ENCODE measurements around the gene AKAP8L. TPM values are rescaled to one million over a fixed set of nuclear protein-coding genes. Genes with fewer than 3 reads are reported as not detected.

The AKAP8L gene
- total RNA-seq, 1 experiment from 2014 or later, result 231 TPM

DNA sequence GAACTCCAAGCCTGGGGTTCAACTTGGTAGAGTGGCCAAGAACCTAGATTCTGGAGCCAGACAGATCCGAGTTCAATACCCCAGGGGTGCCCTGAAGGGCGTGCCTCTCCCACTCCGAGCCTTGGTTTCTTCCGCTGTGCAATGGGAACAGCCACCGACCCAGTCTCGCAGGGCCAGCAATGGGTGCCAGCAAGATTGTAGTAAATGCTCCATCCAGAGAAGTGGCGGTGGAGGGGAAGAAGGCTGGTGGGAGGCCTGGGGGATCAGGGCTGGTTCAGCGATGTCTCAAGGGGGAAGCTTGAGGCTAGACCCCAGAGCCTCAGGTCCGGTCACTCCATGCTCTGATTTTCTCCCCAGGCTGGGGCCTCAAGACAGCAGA, 26.4 kb upstream of the AKAP8L start (continued):
- TF ChIP-seq, protein P1, sequence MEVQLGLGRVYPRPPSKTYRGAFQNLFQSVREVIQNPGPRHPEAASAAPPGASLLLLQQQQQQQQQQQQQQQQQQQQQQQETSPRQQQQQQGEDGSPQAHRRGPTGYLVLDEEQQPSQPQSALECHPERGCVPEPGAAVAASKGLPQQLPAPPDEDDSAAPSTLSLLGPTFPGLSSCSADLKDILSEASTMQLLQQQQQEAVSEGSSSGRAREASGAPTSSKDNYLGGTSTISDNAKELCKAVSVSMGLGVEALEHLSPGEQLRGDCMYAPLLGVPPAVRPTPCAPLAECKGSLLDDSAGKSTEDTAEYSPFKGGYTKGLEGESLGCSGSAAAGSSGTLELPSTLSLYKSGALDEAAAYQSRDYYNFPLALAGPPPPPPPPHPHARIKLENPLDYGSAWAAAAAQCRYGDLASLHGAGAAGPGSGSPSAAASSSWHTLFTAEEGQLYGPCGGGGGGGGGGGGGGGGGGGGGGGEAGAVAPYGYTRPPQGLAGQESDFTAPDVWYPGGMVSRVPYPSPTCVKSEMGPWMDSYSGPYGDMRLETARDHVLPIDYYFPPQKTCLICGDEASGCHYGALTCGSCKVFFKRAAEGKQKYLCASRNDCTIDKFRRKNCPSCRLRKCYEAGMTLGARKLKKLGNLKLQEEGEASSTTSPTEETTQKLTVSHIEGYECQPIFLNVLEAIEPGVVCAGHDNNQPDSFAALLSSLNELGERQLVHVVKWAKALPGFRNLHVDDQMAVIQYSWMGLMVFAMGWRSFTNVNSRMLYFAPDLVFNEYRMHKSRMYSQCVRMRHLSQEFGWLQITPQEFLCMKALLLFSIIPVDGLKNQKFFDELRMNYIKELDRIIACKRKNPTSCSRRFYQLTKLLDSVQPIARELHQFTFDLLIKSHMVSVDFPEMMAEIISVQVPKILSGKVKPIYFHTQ (CRISPR knock-in tag; IDR thresholded peaks at IDR 0.05), result no peak
- no peak for TF ChIP-seq FOXP1 (CRISPR knock-in tag; IDR thresholded peaks at IDR 0.05; ENCODE audit: borderline replicate concordance)
- TF ChIP-seq EMX1 (CRISPR knock-in tag; IDR thresholded peaks at IDR 0.05), result no peak

DNA sequence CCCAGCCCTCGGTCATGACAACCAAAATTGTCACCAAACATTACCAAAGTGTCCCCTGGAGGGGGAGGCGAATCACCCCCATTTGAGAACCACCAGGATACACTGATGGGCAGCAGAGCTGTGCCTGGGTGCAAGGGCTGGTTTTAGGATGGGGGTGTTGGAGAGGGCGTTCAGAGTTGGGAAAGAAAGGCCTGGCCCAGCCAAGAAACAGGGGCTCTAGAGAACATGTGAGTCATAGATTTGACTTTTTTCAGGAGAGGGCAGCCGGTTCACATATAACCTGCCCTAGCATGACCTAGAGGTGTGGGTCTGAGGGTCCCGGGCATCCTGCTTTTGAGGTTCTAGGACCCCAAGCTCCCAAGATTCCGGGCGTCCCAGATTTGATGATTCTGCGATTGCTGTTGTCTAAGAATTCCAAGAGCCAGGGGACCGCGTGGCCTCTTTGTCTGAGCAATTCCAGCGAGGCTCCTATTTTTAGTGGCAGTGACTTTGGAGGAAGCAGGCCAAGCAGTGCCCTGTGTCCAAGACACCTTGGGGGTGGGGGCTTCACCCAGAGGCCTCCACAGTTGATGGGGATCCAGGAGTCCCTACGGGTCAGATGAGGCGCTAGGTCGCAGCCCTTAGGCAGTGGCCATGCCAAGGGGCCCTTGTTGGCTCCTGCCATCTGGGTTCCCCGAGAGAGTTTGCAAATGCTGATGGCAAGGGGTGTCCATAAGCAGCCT, 25.9 kb upstream of the AKAP8L start:
- no peak for DNase-seq (ENCODE audit: low spot score)
- no peak overlapping the region for H3K27ac Mint-ChIP-seq
- peaks cover 7% of the 10 kb centered on the region; the same call in 1 of the 2 replicates for H3K27me3 Mint-ChIP-seq (ENCODE audit: low read depth)
- TF ChIP-seq, protein P2, sequence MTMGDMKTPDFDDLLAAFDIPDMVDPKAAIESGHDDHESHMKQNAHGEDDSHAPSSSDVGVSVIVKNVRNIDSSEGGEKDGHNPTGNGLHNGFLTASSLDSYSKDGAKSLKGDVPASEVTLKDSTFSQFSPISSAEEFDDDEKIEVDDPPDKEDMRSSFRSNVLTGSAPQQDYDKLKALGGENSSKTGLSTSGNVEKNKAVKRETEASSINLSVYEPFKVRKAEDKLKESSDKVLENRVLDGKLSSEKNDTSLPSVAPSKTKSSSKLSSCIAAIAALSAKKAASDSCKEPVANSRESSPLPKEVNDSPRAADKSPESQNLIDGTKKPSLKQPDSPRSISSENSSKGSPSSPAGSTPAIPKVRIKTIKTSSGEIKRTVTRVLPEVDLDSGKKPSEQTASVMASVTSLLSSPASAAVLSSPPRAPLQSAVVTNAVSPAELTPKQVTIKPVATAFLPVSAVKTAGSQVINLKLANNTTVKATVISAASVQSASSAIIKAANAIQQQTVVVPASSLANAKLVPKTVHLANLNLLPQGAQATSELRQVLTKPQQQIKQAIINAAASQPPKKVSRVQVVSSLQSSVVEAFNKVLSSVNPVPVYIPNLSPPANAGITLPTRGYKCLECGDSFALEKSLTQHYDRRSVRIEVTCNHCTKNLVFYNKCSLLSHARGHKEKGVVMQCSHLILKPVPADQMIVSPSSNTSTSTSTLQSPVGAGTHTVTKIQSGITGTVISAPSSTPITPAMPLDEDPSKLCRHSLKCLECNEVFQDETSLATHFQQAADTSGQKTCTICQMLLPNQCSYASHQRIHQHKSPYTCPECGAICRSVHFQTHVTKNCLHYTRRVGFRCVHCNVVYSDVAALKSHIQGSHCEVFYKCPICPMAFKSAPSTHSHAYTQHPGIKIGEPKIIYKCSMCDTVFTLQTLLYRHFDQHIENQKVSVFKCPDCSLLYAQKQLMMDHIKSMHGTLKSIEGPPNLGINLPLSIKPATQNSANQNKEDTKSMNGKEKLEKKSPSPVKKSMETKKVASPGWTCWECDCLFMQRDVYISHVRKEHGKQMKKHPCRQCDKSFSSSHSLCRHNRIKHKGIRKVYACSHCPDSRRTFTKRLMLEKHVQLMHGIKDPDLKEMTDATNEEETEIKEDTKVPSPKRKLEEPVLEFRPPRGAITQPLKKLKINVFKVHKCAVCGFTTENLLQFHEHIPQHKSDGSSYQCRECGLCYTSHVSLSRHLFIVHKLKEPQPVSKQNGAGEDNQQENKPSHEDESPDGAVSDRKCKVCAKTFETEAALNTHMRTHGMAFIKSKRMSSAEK (CRISPR knock-in tag; IDR thresholded peaks at IDR 0.05; ENCODE audit: borderline replicate concordance), result no peak
- TF ChIP-seq FOXP1 (CRISPR knock-in tag; IDR thresholded peaks at IDR 0.05; ENCODE audit: borderline replicate concordance) (no peak), MXD4 (CRISPR knock-in tag; IDR thresholded peaks at IDR 0.05; ENCODE audit: borderline replicate concordance) (no peak), ATF3 (CRISPR knock-in tag; conservative IDR thresholded peaks at IDR 0.05) (no peak), ESRRA (CRISPR knock-in tag; IDR thresholded peaks at IDR 0.05; ENCODE audit: borderline replicate concordance) (no peak), ZNF232 (CRISPR knock-in tag; IDR thresholded peaks at IDR 0.05) (no peak), IRF2 (CRISPR knock-in tag; IDR thresholded peaks at IDR 0.05; ENCODE audit: borderline replicate concordance, low read depth) (no peak), ELF4 (CRISPR knock-in tag; IDR thresholded peaks at IDR 0.05; ENCODE audit: low read depth) (no peak)
- TF ChIP-seq, protein P3, sequence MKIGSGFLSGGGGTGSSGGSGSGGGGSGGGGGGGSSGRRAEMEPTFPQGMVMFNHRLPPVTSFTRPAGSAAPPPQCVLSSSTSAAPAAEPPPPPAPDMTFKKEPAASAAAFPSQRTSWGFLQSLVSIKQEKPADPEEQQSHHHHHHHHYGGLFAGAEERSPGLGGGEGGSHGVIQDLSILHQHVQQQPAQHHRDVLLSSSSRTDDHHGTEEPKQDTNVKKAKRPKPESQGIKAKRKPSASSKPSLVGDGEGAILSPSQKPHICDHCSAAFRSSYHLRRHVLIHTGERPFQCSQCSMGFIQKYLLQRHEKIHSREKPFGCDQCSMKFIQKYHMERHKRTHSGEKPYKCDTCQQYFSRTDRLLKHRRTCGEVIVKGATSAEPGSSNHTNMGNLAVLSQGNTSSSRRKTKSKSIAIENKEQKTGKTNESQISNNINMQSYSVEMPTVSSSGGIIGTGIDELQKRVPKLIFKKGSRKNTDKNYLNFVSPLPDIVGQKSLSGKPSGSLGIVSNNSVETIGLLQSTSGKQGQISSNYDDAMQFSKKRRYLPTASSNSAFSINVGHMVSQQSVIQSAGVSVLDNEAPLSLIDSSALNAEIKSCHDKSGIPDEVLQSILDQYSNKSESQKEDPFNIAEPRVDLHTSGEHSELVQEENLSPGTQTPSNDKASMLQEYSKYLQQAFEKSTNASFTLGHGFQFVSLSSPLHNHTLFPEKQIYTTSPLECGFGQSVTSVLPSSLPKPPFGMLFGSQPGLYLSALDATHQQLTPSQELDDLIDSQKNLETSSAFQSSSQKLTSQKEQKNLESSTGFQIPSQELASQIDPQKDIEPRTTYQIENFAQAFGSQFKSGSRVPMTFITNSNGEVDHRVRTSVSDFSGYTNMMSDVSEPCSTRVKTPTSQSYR (CRISPR knock-in tag; IDR thresholded peaks at IDR 0.05), result no peak
- TF ChIP-seq, protein P4, sequence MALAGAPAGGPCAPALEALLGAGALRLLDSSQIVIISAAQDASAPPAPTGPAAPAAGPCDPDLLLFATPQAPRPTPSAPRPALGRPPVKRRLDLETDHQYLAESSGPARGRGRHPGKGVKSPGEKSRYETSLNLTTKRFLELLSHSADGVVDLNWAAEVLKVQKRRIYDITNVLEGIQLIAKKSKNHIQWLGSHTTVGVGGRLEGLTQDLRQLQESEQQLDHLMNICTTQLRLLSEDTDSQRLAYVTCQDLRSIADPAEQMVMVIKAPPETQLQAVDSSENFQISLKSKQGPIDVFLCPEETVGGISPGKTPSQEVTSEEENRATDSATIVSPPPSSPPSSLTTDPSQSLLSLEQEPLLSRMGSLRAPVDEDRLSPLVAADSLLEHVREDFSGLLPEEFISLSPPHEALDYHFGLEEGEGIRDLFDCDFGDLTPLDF (CRISPR knock-in tag; IDR thresholded peaks at IDR 0.05), result no peak
- no peaks in the 10 kb centered on the region for H3K9me3 Mint-ChIP-seq
- ATAC-seq, result no peak
- ChIA-PET CTCF (no interaction called here), POLR2A (no interaction called here)
- H3K4me1 Mint-ChIP-seq, result peaks cover 7% of the 10 kb centered on the region
- H3K36me3 Mint-ChIP-seq, result no peaks in the 10 kb centered on the region
- H3K4me3 Mint-ChIP-seq, result no peak overlapping the region
